WTC11 (cell line): ENCODE results near the gene ECE1. TPM values are rescaled to one million over a fixed set of nuclear protein-coding genes. Genes with fewer than 3 reads are reported as not detected.

Experiments used
- ATAC-seq: fragments of 200-7000 bp; cut with Tn5 transposase; 2 replicates; pipeline ENCODE4 v1.10.0; 2021; ENCODE audit warnings: mild to moderate bottlenecking, moderate library complexity
- CTCF ChIA-PET: fragments of 300-600 bp; sonication (Branson Sonifier 250); formaldehyde crosslinking; loops from one replicate; lab custom pipeline; 2021; ENCODE audit warnings: antibody characterized with exemption; lab: Charles Lee
- POLR2A ChIA-PET: fragments of 350-600 bp; sonication (Branson Sonifier 250); formaldehyde crosslinking; loops from one replicate; lab custom pipeline; 2021; ENCODE audit warnings: antibody characterized with exemption; lab: Charles Lee
- DNase-seq: peaks from one replicate; pipeline ENCODE4 v3.0.0; 2021; ENCODE audit warnings: low spot score
- H3K27ac Mint-ChIP-seq: 2 replicates; pipeline ENCODE4 v1.8.0; 2021; ENCODE audit warnings: mixed read lengths
- H3K27me3 Mint-ChIP-seq: 2 replicates; pipeline ENCODE4 v1.8.0; 2021; ENCODE audit warnings: low read depth, mild to moderate bottlenecking, moderate library complexity, mixed read lengths
- H3K36me3 Mint-ChIP-seq: 2 replicates; pipeline ENCODE4 v1.8.0; 2021; ENCODE audit warnings: mixed read lengths
- H3K4me1 Mint-ChIP-seq: 2 replicates; pipeline ENCODE4 v1.8.0; 2022; ENCODE audit warnings: mixed read lengths
- H3K4me3 Mint-ChIP-seq: 2 replicates; pipeline ENCODE4 v1.8.0; 2021; ENCODE audit warnings: mild to moderate bottlenecking, moderate library complexity, mixed read lengths
- H3K9me3 Mint-ChIP-seq: 2 replicates; pipeline ENCODE4 v1.8.0; 2021; ENCODE audit warnings: mixed read lengths
- AFF4 ChIP-seq: sonication (generic); formaldehyde crosslinking; IDR thresholded peaks from 2 replicates; pipeline ENCODE4 v1.8.1; 2023; ENCODE audit warnings: mild to moderate bottlenecking, missing genetic modification reagents, borderline replicate concordance
- ETV6 ChIP-seq: sonication (generic); formaldehyde crosslinking; IDR thresholded peaks from 2 replicates; pipeline ENCODE4 v1.8.1; 2022; ENCODE audit warnings: mild to moderate bottlenecking, missing genetic modification reagents
- FOXP1 ChIP-seq: sonication (generic); formaldehyde crosslinking; IDR thresholded peaks from 2 replicates; pipeline ENCODE4 v1.8.0; 2022; ENCODE audit warnings: missing genetic modification reagents, mild to moderate bottlenecking, moderate library complexity, borderline replicate concordance
- GRHL2 ChIP-seq: fragments of 250-450 bp; sonication (Bioruptor Pico); IDR thresholded peaks from 2 replicates; pipeline ENCODE4 v1.8.0; 2022; ENCODE audit warnings: mild to moderate bottlenecking, moderate library complexity; ENCODE audit not compliant: insufficient replicate concordance, severe bottlenecking
- MYBL2 ChIP-seq: sonication (generic); formaldehyde crosslinking; IDR thresholded peaks from 2 replicates; pipeline ENCODE4 v1.8.1; 2023; ENCODE audit warnings: mild to moderate bottlenecking, moderate library complexity, missing genetic modification reagents
- SMAD3 ChIP-seq: sonication (generic); formaldehyde crosslinking; IDR thresholded peaks from 2 replicates; pipeline ENCODE4 v1.8.0; 2022; ENCODE audit warnings: missing genetic modification reagents, mild to moderate bottlenecking, borderline replicate concordance
- SOX15 ChIP-seq: fragments of 250-450 bp; sonication (Bioruptor Pico); IDR thresholded peaks from 2 replicates; pipeline ENCODE4 v1.9.0; 2021; ENCODE audit warnings: mild to moderate bottlenecking
- TCF7 ChIP-seq: sonication (generic); formaldehyde crosslinking; IDR thresholded peaks from 2 replicates; pipeline ENCODE4 v1.8.0; 2022; ENCODE audit warnings: mild to moderate bottlenecking, low read depth, missing genetic modification reagents, moderate library complexity
- TEAD1 ChIP-seq: sonication (generic); formaldehyde crosslinking; IDR thresholded peaks from 2 replicates; pipeline ENCODE4 v1.8.0; 2022; ENCODE audit warnings: mild to moderate bottlenecking, missing genetic modification reagents
- TEAD4 ChIP-seq: sonication (generic); formaldehyde crosslinking; IDR thresholded peaks from 2 replicates; pipeline ENCODE4 v1.8.0; 2022; ENCODE audit warnings: mild to moderate bottlenecking, missing genetic modification reagents
- ZNF138 ChIP-seq: sonication (generic); formaldehyde crosslinking; conservative IDR thresholded peaks from 2 replicates; pipeline ENCODE4 v1.8.1; 2022; ENCODE audit warnings: mild to moderate bottlenecking, moderate library complexity, missing genetic modification reagents
- ZNF281 ChIP-seq: sonication (generic); formaldehyde crosslinking; IDR thresholded peaks from 2 replicates; pipeline ENCODE4 v1.8.0; 2023; ENCODE audit warnings: mild to moderate bottlenecking, missing genetic modification reagents
- ZNF416 ChIP-seq: fragments of 250-450 bp; sonication (Bioruptor Pico); IDR thresholded peaks from 2 replicates; pipeline ENCODE4 v1.9.0; 2021; ENCODE audit warnings: mild to moderate bottlenecking, inconsistent platforms
- ZNF423 ChIP-seq: fragments of 250-450 bp; sonication (Bioruptor Pico); IDR thresholded peaks from 2 replicates; pipeline ENCODE4 v2.1.2; 2022; ENCODE audit warnings: mild to moderate bottlenecking, moderate library complexity
- total RNA-seq: library from RNA; stranded (reverse); gene quantifications from 3 replicates; pipeline ENCODE4 v1.2.3, GENCODE V29; 2021
- TF ChIP-seq, protein P1 (sequence below): sonication (generic); formaldehyde crosslinking; conservative IDR thresholded peaks from 2 replicates; pipeline ENCODE4 v1.8.1; 2022; ENCODE audit warnings: mild to moderate bottlenecking, missing genetic modification reagents
- TF ChIP-seq, protein P2 (sequence below): sonication (generic); formaldehyde crosslinking; IDR thresholded peaks from 2 replicates; pipeline ENCODE4 v1.8.1; 2022; ENCODE audit warnings: low read depth, mild to moderate bottlenecking, moderate library complexity, missing genetic modification reagents, borderline replicate concordance
- TF ChIP-seq, protein P3 (sequence below): sonication (generic); formaldehyde crosslinking; IDR thresholded peaks from 2 replicates; pipeline ENCODE4 v1.8.1; 2022; ENCODE audit warnings: low read depth, missing genetic modification reagents, borderline replicate concordance
- TF ChIP-seq, protein P4 (sequence below): sonication (generic); formaldehyde crosslinking; IDR thresholded peaks from 2 replicates; pipeline ENCODE4 v1.8.1; 2022; ENCODE audit warnings: mild to moderate bottlenecking, moderate library complexity, missing genetic modification reagents

ECE1 gene
- total RNA-seq, 1 experiment from 2014 or later: 45.0 TPM

DNA sequence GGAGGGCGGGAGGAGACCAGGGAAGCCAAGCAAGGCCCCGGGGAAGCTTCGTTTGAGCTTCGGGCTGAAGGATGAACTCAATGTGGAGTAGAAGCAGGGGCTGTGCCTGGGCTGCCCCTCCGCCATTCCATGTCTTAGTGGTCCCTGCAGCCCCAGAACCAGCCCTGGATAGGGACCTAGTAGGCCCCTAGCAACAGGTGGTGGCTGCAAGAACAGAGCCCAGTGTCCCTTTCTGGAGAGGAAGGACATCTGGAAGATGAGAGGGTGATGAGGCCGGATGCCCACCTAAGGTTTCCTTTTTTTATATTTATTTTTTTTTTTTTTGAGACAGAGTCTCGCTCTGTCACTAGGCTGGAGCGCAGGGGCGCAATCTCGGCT, 27.2 kb downstream of the ECE1 start:
- Mint-ChIP-seq H3K27me3 (no peaks in the 10 kb centered on the region), H3K9me3 (peaks cover 6% of the 10 kb centered on the region), H3K36me3 (peaks cover 11% of the 10 kb centered on the region), H3K4me1 (peaks cover 15% of the 10 kb centered on the region), H3K27ac (peak overlapping the region; percentile 82; the same call in 1 of the 2 replicates), H3K4me3 (no peak overlapping the region)
- POLR2A ChIA-PET: no interaction called here
- CTCF ChIA-PET: interaction anchor here (1.3 to 4.2 kb wide), 4 partner anchors 11 to 105 kb away, joined by 3 to 44 read pairs (median 6); no protein-coding TSS in a partner anchor
- no peak for TF ChIP-seq ZNF281 (CRISPR knock-in tag)
- TF ChIP-seq, protein P1, sequence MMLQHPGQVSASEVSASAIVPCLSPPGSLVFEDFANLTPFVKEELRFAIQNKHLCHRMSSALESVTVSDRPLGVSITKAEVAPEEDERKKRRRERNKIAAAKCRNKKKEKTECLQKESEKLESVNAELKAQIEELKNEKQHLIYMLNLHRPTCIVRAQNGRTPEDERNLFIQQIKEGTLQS (CRISPR knock-in tag): no peak
- no peak for TF ChIP-seq GRHL2 (CRISPR knock-in tag)
- TF ChIP-seq TEAD1: no peak
- no peak for TF ChIP-seq SOX15
- no peak for TF ChIP-seq ZNF138
- TF ChIP-seq TEAD4 (CRISPR knock-in tag): no peak
- no peak for TF ChIP-seq SMAD3
- TF ChIP-seq, protein P2, sequence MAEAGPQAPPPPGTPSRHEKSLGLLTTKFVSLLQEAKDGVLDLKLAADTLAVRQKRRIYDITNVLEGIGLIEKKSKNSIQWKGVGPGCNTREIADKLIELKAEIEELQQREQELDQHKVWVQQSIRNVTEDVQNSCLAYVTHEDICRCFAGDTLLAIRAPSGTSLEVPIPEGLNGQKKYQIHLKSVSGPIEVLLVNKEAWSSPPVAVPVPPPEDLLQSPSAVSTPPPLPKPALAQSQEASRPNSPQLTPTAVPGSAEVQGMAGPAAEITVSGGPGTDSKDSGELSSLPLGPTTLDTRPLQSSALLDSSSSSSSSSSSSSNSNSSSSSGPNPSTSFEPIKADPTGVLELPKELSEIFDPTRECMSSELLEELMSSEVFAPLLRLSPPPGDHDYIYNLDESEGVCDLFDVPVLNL: no peak
- TF ChIP-seq TCF7 (CRISPR knock-in tag): no peak
- TF ChIP-seq, protein P3, sequence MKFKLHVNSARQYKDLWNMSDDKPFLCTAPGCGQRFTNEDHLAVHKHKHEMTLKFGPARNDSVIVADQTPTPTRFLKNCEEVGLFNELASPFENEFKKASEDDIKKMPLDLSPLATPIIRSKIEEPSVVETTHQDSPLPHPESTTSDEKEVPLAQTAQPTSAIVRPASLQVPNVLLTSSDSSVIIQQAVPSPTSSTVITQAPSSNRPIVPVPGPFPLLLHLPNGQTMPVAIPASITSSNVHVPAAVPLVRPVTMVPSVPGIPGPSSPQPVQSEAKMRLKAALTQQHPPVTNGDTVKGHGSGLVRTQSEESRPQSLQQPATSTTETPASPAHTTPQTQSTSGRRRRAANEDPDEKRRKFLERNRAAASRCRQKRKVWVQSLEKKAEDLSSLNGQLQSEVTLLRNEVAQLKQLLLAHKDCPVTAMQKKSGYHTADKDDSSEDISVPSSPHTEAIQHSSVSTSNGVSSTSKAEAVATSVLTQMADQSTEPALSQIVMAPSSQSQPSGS (CRISPR knock-in tag): no peak
- TF ChIP-seq, protein P4, sequence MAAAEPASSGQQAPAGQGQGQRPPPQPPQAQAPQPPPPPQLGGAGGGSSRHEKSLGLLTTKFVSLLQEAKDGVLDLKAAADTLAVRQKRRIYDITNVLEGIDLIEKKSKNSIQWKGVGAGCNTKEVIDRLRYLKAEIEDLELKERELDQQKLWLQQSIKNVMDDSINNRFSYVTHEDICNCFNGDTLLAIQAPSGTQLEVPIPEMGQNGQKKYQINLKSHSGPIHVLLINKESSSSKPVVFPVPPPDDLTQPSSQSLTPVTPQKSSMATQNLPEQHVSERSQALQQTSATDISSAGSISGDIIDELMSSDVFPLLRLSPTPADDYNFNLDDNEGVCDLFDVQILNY (CRISPR knock-in tag): no peak
- no peak for TF ChIP-seq FOXP1
- TF ChIP-seq AFF4 (CRISPR knock-in tag): no peak
- TF ChIP-seq ZNF423 (CRISPR knock-in tag): no peak
- no peak for TF ChIP-seq ZNF416 (CRISPR knock-in tag)
- no peak for TF ChIP-seq ETV6
- no peak for TF ChIP-seq MYBL2 (CRISPR knock-in tag)
- ATAC-seq: no peak
- no peak for DNase-seq
